ENCODE measurements around the gene IL3.

Gene IL3

GRCh38 chr5:132025403-132025971 is 35.0 kb upstream of the IL3 start:
- no peak for DNase-seq (ENCODE audit: low read depth in 2 of 2)

- DNase-seq (ENCODE audit: low read depth in 2 of 2): peak; percentile 19 to 40
These were observed 33.9 kb upstream of the IL3 start for GRCh38 chr5:132026516-132027008.

GRCh38 chr5:132027027-132027426 is 33.4 kb upstream of the IL3 start:
- no peak for DNase-seq (ENCODE audit: low read depth in 2 of 2)

GRCh38 chr5:132029609-132030330 is 30.7 kb upstream of the IL3 start:
- no peak for DNase-seq (ENCODE audit: low read depth in 2 of 2)

GRCh38 chr5:132030610-132031009 is 29.8 kb upstream of the IL3 start:
- no peak for DNase-seq (ENCODE audit: low read depth in 2 of 2)

- no peak for DNase-seq (ENCODE audit: low read depth in 2 of 2)
These were observed 28.3 kb upstream of the IL3 start for GRCh38 chr5:132032196-132032595.

- DNase-seq (ENCODE audit: low read depth in 2 of 2): no peak
These were observed 27.3 kb upstream of the IL3 start for GRCh38 chr5:132033122-132033521.

GRCh38 chr5:132037353-132037752 is 23.1 kb upstream of the IL3 start:
- DNase-seq (ENCODE audit: low read depth in 2 of 2): no peak

GRCh38 chr5:132044207-132044606 is 16.2 kb upstream of the IL3 start:
- DNase-seq (ENCODE audit: low read depth in 2 of 2): no peak

GRCh38 chr5:132046880-132047299 is 13.6 kb upstream of the IL3 start:
- DNase-seq (ENCODE audit: low read depth in 2 of 2): no peak

- DNase-seq (ENCODE audit: low read depth in 2 of 2): no peak
These were observed 11.4 kb upstream of the IL3 start for GRCh38 chr5:132049093-132049492.

- no peak for DNase-seq (ENCODE audit: low read depth in 2 of 2)
These were observed 10.9 kb upstream of the IL3 start for GRCh38 chr5:132049559-132049958.

- DNase-seq (ENCODE audit: low read depth in 2 of 2): no peak
These were observed 10.3 kb upstream of the IL3 start for GRCh38 chr5:132050136-132050535.

GRCh38 chr5:132050661-132051552 is 9.5 kb upstream of the IL3 start:
- DNase-seq (ENCODE audit: low read depth in 2 of 2): no peak

GRCh38 chr5:132052520-132052919 is 7.9 kb upstream of the IL3 start:
- no peak for DNase-seq (ENCODE audit: low read depth in 2 of 2)

GRCh38 chr5:132053483-132053882 is 7.0 kb upstream of the IL3 start:
- no peak for DNase-seq (ENCODE audit: low read depth in 2 of 2)

GRCh38 chr5:132054031-132054696 is 6.3 kb upstream of the IL3 start:
- no peak for DNase-seq (ENCODE audit: low read depth in 2 of 2)

- no peak for DNase-seq (ENCODE audit: low read depth in 2 of 2)
These were observed 5.6 kb upstream of the IL3 start for GRCh38 chr5:132054697-132055440.

GRCh38 chr5:132055441-132055807 is 5.0 kb upstream of the IL3 start:
- no peak for DNase-seq (ENCODE audit: low read depth in 2 of 2)

GRCh38 chr5:132055808-132056609 is 4.4 kb upstream of the IL3 start:
- peak; percentile 42 to 59 for DNase-seq (ENCODE audit: low read depth in 2 of 2)
